Natural killer cell (primary cell): Measurements from ENCODE around the gene JAML. TPM values are rescaled to one million over a fixed set of nuclear protein-coding genes. Genes with fewer than 3 reads are reported as not detected.

ENCODE experiments used
- ATAC-seq, 3 donors: fragments of 150-1000 bp in 2 of 3; fragments of 200-7000 bp in 1 of 3; cut with Tn5 transposase; 1 replicate in 1 of 3; 2 replicates in 2 of 3; pipeline ENCODE4 v1.10.0; 2021; ENCODE audit warnings: mild to moderate bottlenecking in 2 of 3, moderate library complexity in 2 of 3
- DNase-seq, 2 donors: peaks; one replicate each; pipeline versions ENCODE4 v3.0.0 to v3.0.0-alpha.2; 2013 to 2021; ENCODE audit warnings: mixed read lengths in 1 of 2
- H3K27ac ChIP-seq: one replicate; pipeline ENCODE4 v1.5.1; 2013; ENCODE audit warnings: mild to moderate bottlenecking, low read length
- H3K27me3 ChIP-seq: one replicate; pipeline ENCODE4 v1.6.1; 2013; ENCODE audit warnings: low read length; ENCODE audit not compliant: control insufficient read depth, insufficient read depth
- H3K36me3 ChIP-seq: one replicate; pipeline ENCODE4 v1.6.1; 2013; ENCODE audit warnings: low read length; ENCODE audit not compliant: control insufficient read depth, insufficient read depth
- H3K4me1 ChIP-seq: one replicate; pipeline ENCODE4 v1.6.1; 2013; ENCODE audit warnings: low read length; ENCODE audit not compliant: control insufficient read depth, insufficient read depth
- H3K4me3 ChIP-seq: one replicate; pipeline ENCODE4 v1.5.1; 2013; ENCODE audit warnings: low read length
- H3K9me3 ChIP-seq: one replicate; pipeline ENCODE4 v1.6.1; 2013; ENCODE audit warnings: low read length; ENCODE audit not compliant: control insufficient read depth, insufficient read depth
- H3K27ac Mint-ChIP-seq, 2 donors: one replicate each; pipeline ENCODE4 v1.8.0; 2022; ENCODE audit warnings: mild to moderate bottlenecking in 2 of 2, mixed read lengths in 2 of 2, moderate library complexity in 1 of 2
- H3K27me3 Mint-ChIP-seq, 2 donors: one replicate each; pipeline ENCODE4 v1.8.0; 2022; ENCODE audit warnings: low read depth in 2 of 2, mixed read lengths in 2 of 2
- H3K36me3 Mint-ChIP-seq: one replicate; pipeline ENCODE4 v1.8.0; 2022; ENCODE audit warnings: mixed read lengths
- H3K4me1 Mint-ChIP-seq, 2 donors: one replicate each; pipeline ENCODE4 v1.8.0; 2022; ENCODE audit warnings: mixed read lengths in 2 of 2
- H3K4me3 Mint-ChIP-seq: one replicate; pipeline ENCODE4 v1.8.0; 2022; ENCODE audit warnings: mild to moderate bottlenecking, moderate library complexity, mixed read lengths
- H3K9me3 Mint-ChIP-seq, 2 donors: one replicate each; pipeline ENCODE4 v1.8.0; 2022; ENCODE audit warnings: mixed read lengths in 2 of 2
- CTCF ChIP-seq: fragments of 200-600 bp; IDR thresholded peaks from one replicate; pipeline ENCODE4 v1.8.0; 2022; ENCODE audit warnings: antibody characterized with exemption
- WGBS: methylation state at CpG from one replicate; pipeline ENCODE4 v1.1.7; 2013; ENCODE audit warnings: missing lambda C conversion rate; ENCODE audit not compliant: insufficient coverage; 5-methylcytosine and 5-hydroxymethylcytosine counted together
- intact Hi-C: fragments of 100-400 bp; cut with micrococcal nuclease; formaldehyde crosslinking; loops from one replicate; pipeline ENCODE4 v1.14.2; 2022
- total RNA-seq, 4 donors: library from RNA; stranded (reverse); fragments of 120-200 nt in 1 of 4; gene quantifications; one replicate each; pipeline versions ENCODE4 v1.2.3 to v1.2.4, GENCODE V29; 2013 to 2022

JAML gene
- total RNA-seq, 3 donors from 2014 or later (not counting 1 experiment from before 2014, with no cell fraction given) = 7.1 to 27.8 (median 12.8) TPM

- peak overlapping the region; percentile 19 for H3K27ac ChIP-seq
- WGBS = 64% methylated on average over 11 of the region's 11 CpGs
- H3K36me3 Mint-ChIP-seq = no peaks in the 10 kb centered on the region
- no peak overlapping the region for H3K4me3 Mint-ChIP-seq
- peaks cover 14 to 65% of the 10 kb centered on the region in 2 donors for H3K27me3 Mint-ChIP-seq
- no peaks in the 10 kb centered on the region for H3K9me3 ChIP-seq
- H3K27ac Mint-ChIP-seq = peak overlapping the region in 1 of 2 donors; percentile 7
- H3K36me3 ChIP-seq = no peaks in the 10 kb centered on the region
- ATAC-seq (peak in 1 of 3 donors; percentile 49), DNase-seq (peak in 1 of 2 donors; percentile 73)
- intact Hi-C loops = no loop called here
- H3K9me3 Mint-ChIP-seq = no peaks in the 10 kb centered on the region
- no peak overlapping the region for H3K4me3 ChIP-seq
- peaks cover 35% of the 10 kb centered on the region for H3K4me1 ChIP-seq
- TF ChIP-seq CTCF = no peak
- H3K27me3 ChIP-seq = no peaks in the 10 kb centered on the region
- peaks cover 7 to 48% of the 10 kb centered on the region in 2 donors for H3K4me1 Mint-ChIP-seq
These were observed 8.0 kb downstream of the JAML start for GRCh38 chr11:118216621-118217481.

GRCh38 chr11:118215765-118216164, 9.0 kb downstream of the JAML start:
- no peaks in the 10 kb centered on the region for H3K36me3 Mint-ChIP-seq
- H3K27ac Mint-ChIP-seq = peak overlapping the region in 1 of 2 donors; percentile 7
- no peaks in the 10 kb centered on the region for H3K9me3 Mint-ChIP-seq
- DNase-seq (no peak), ATAC-seq (no peak)
- H3K4me1 Mint-ChIP-seq = peaks cover 7 to 48% of the 10 kb centered on the region in 2 donors
- WGBS = 58% methylated on average over 4 of the region's 7 CpGs
- no peaks in the 10 kb centered on the region for H3K27me3 ChIP-seq
- no peak overlapping the region for H3K4me3 ChIP-seq
- no peaks in the 10 kb centered on the region for H3K9me3 ChIP-seq
- no peaks in the 10 kb centered on the region for H3K36me3 ChIP-seq
- H3K27me3 Mint-ChIP-seq = peaks cover 16 to 67% of the 10 kb centered on the region in 2 donors
- H3K4me3 Mint-ChIP-seq = no peak overlapping the region
- H3K4me1 ChIP-seq = peaks cover 32% of the 10 kb centered on the region
- no peak for TF ChIP-seq CTCF
- intact Hi-C loops = no loop called here
- H3K27ac ChIP-seq = peak overlapping the region; percentile 33

GRCh38 chr11:118215262-118215661, 9.5 kb downstream of the JAML start:
- peaks cover 16 to 62% of the 10 kb centered on the region in 2 donors for H3K27me3 Mint-ChIP-seq
- intact Hi-C loops = no loop called here
- H3K9me3 Mint-ChIP-seq = no peaks in the 10 kb centered on the region
- H3K4me3 ChIP-seq = no peak overlapping the region
- peaks cover 32% of the 10 kb centered on the region for H3K4me1 ChIP-seq
- no peak overlapping the region for H3K27ac Mint-ChIP-seq
- WGBS = 33% methylated on average over 2 of the region's 3 CpGs
- H3K36me3 Mint-ChIP-seq = no peaks in the 10 kb centered on the region
- ATAC-seq (peak in 2 of 3 donors; percentile 58 to 83), DNase-seq (peak in 1 of 2 donors; percentile 61)
- peaks cover 2% of the 10 kb centered on the region for H3K36me3 ChIP-seq
- H3K27ac ChIP-seq = peak overlapping the region; percentile 33
- no peaks in the 10 kb centered on the region for H3K9me3 ChIP-seq
- no peak for TF ChIP-seq CTCF
- no peak overlapping the region for H3K4me3 Mint-ChIP-seq
- H3K27me3 ChIP-seq = no peaks in the 10 kb centered on the region
- H3K4me1 Mint-ChIP-seq = peaks cover 7 to 48% of the 10 kb centered on the region in 2 donors
